Fibroblast of skin of right quadriceps (primary cell): ENCODE data around the gene ETS1.

Source experiments
- DNase-seq: peaks from one replicate; pipeline ENCODE4 v3.0.0-alpha.2; 2013

The ETS1 gene

GRCh38 chr11:128587415-128587814 is at the start of gene ETS1:
Gene ETS1 (minus strand): TSS chr11:128587558. CDS start chr11:128573130, 14,428 bp downstream.
- DNase-seq: no peak

- DNase-seq: no peak
These were observed 47.0 kb upstream of the ETS1 start for GRCh38 chr11:128634395-128634794.

GRCh38 chr11:128633384-128633965 is 46.1 kb upstream of the ETS1 start:
- DNase-seq: no peak

GRCh38 chr11:128632141-128632791 is 44.9 kb upstream of the ETS1 start:
- DNase-seq: peak; percentile 66

GRCh38 chr11:128630367-128631230 is 43.2 kb upstream of the ETS1 start:
- DNase-seq: peak; percentile 80

GRCh38 chr11:128629516-128630106 is 42.3 kb upstream of the ETS1 start:
- no peak for DNase-seq

- DNase-seq: no peak
These were observed 41.3 kb upstream of the ETS1 start for GRCh38 chr11:128628686-128629085.

GRCh38 chr11:128628325-128628673 is 40.9 kb upstream of the ETS1 start:
- DNase-seq: no peak

GRCh38 chr11:128627666-128628324 is 40.4 kb upstream of the ETS1 start:
- no peak for DNase-seq

GRCh38 chr11:128626913-128627665 is 39.7 kb upstream of the ETS1 start:
- no peak for DNase-seq

- no peak for DNase-seq
These were observed 38.4 kb upstream of the ETS1 start for GRCh38 chr11:128625746-128626145.

- DNase-seq: no peak
These were observed 38.0 kb upstream of the ETS1 start for GRCh38 chr11:128625326-128625725.

- no peak for DNase-seq
These were observed 37.2 kb upstream of the ETS1 start for GRCh38 chr11:128624269-128625175.

GRCh38 chr11:128623091-128623490 is 35.7 kb upstream of the ETS1 start:
- no peak for DNase-seq

- DNase-seq: peak; percentile 83
These were observed 34.5 kb upstream of the ETS1 start for GRCh38 chr11:128621601-128622501.

GRCh38 chr11:128620309-128621100 is 33.1 kb upstream of the ETS1 start:
- peak; percentile 34 for DNase-seq

GRCh38 chr11:128619540-128620308 is 32.4 kb upstream of the ETS1 start:
- no peak for DNase-seq

- DNase-seq: no peak
These were observed 31.6 kb upstream of the ETS1 start for GRCh38 chr11:128619007-128619406.
